Measurements from ENCODE around the gene SFTPD.

DNA sequence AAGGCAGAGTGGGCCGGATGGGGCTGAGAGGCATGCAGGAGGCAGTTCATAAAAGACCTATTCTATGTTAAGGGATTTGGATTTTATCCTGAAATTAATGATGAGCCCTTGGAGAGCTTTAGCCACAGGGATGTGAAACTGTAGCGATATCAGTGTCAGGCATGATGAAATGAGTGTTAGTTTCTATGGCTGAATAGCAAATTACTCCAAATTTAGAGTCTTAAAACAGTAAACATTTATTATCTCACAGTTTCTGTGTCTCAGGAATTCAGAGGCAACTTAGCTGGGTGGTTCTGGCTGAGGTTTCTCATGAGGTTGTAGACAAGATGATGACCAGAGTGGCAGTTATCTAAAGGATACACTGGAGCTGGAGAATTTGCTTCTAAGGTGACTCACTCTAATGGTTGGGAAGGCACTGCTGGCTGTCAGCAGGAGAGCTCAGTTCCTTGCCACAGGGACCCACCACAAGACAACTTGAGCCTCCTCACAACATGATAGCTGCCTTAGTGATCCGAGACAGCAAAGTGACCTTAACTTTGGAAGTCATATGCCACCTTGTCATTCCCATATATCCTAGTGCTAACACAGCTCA lies 36.7 kb upstream of the SFTPD start:
- TF ChIP-seq SIN3A (IDR thresholded peaks at IDR 0.05; ENCODE audit: low read depth, low read length) (no peak), CTCF (IDR thresholded peaks at IDR 0.05 in 2 of 3, conservative IDR thresholded peaks at IDR 0.05 in 1 of 3; ENCODE audit: control insufficient read depth in 2 of 3, extremely low read depth in 1 of 3, insufficient read depth in 1 of 3, low read depth in 3 of 3, low read length in 3 of 3) (no peak), NFIC (IDR thresholded peaks at IDR 0.05; ENCODE audit: low read depth, low read length) (no peak), ZNF274 (IDR thresholded peaks at IDR 0.05; ENCODE audit: insufficient read depth, insufficient read length) (no peak), PKNOX1 (IDR thresholded peaks at IDR 0.05) (no peak), HDAC2 (IDR thresholded peaks at IDR 0.05) (no peak), CREB1 (IDR thresholded peaks at IDR 0.05; ENCODE audit: low read depth) (no peak), TBL1XR1 (IDR thresholded peaks at IDR 0.05; ENCODE audit: low read depth, low read length) (no peak), EGR1 (IDR thresholded peaks at IDR 0.05; ENCODE audit: borderline replicate concordance in 1 of 2, low read depth in 2 of 2, low read length in 2 of 2) (no peak), MXI1 (IDR thresholded peaks at IDR 0.05; ENCODE audit: low read depth, low read length) (no peak)
